K562 (cell line): ENCODE measurements around the gene NCKIPSD.

Experiments used
- ARID2 ChIP-seq: fragments of 450-650 bp; IDR thresholded peaks from 2 replicates; pipeline ENCODE4 v1.6.1; 2017; ENCODE audit warnings: antibody characterized with exemption, mild to moderate bottlenecking
- FOXJ2 ChIP-seq: fragments of 200-800 bp; sonication (Bioruptor generic); IDR thresholded peaks from 2 replicates; pipeline ENCODE4 v1.6.1; 2016; ENCODE audit warnings: missing genetic modification characterization, missing compliant biosample characterization
- GTF2E2 ChIP-seq: fragments of 200-800 bp; sonication (Bioruptor generic); IDR thresholded peaks from 2 replicates; pipeline ENCODE4 v1.6.1; 2016; ENCODE audit warnings: missing genetic modification characterization, missing compliant biosample characterization
- IRF2 ChIP-seq: sonication (generic); formaldehyde crosslinking; IDR thresholded peaks from 2 replicates; pipeline ENCODE4 v1.8.1; 2022; ENCODE audit warnings: mild to moderate bottlenecking, missing genetic modification reagents
- ZNF121 ChIP-seq: sonication (generic); formaldehyde crosslinking; conservative IDR thresholded peaks from 2 replicates; pipeline ENCODE4 v1.8.0; 2022; ENCODE audit warnings: missing genetic modification reagents
- TF ChIP-seq, protein P1 (sequence below): fragments of 200-800 bp; sonication (Bioruptor generic); IDR thresholded peaks from 2 replicates; pipeline ENCODE4 v1.6.1; 2017; ENCODE audit warnings: missing genetic modification characterization, missing compliant biosample characterization

DNA sequence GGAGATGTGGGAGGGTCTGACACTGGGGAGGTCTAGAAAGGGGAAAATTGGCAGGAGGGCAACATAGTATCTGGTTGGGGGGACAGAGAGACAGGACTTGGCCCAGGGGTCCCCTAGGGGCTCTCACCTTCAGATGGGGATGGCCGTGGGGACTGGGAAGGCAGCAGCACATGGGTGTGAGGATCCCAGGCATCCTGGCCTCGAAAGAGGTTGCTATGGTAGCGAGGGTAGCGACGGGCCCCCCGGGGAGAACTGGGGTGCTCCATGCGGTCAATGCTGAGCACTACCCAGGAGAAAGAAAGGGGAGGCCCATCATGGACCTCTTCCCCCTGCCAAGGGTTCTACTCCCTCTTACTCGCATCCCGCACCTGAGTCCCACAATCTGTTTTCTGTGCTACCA is 38.0 kb downstream of the NCKIPSD start:
- TF ChIP-seq IRF2 (CRISPR knock-in tag) = no peak
- no peak for TF ChIP-seq ARID2
- no peak for TF ChIP-seq ZNF121 (CRISPR knock-in tag)
- TF ChIP-seq FOXJ2 = no peak
- TF ChIP-seq, protein P1, sequence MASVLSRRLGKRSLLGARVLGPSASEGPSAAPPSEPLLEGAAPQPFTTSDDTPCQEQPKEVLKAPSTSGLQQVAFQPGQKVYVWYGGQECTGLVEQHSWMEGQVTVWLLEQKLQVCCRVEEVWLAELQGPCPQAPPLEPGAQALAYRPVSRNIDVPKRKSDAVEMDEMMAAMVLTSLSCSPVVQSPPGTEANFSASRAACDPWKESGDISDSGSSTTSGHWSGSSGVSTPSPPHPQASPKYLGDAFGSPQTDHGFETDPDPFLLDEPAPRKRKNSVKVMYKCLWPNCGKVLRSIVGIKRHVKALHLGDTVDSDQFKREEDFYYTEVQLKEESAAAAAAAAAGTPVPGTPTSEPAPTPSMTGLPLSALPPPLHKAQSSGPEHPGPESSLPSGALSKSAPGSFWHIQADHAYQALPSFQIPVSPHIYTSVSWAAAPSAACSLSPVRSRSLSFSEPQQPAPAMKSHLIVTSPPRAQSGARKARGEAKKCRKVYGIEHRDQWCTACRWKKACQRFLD (CRISPR knock-in tag) = no peak
- no peak for TF ChIP-seq GTF2E2 (tag)
